ENCODE measurements around the gene CD200. TPM values are rescaled to one million over a fixed set of nuclear protein-coding genes. Genes with fewer than 3 reads are reported as not detected.

Gene CD200
- total RNA-seq, 1 experiment from 2014 or later = not detected

DNA sequence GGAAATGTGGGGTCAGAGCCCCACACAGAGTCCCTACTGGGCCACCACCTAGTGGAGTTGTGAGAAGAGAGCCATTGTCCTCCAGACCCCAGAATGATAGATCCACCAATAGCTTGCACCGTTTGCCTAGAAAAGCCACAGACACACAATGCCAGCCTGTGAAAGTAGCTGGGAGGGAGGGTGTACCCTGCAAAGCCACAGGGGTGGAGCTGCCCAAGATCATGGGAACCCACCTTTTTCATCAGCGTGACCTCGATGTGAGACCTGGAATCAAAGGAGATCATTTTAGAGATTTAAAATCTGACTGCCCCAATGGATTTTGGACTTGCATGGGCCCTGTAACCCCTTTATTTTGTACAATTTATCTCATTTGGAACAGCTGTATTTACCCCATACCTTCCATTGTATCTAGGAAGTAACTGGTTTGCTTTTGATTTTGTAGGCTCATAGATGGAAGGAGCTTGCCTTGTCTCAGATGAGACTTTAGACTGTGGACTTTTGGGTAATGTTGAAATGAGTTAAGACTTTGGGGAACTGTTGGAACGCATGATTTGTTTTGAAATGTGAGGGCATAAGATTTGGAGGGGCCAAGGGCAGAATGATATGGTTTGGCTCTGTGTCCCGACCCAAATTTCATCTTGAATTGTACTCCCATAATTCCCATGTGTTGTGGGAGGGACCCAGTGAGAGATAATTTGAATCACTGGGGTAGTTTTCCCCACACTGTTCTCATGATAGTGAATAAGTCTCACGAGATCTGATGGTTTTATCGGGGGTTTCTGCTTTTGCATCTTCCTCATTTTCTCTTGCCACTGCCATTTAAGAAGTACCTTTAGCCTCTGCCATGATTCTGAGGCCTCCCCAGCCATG is 49.0 kb downstream of the CD200 start:
- Mint-ChIP-seq H3K27ac (ENCODE audit: low read depth, unreplicated experiment) (no peak overlapping the region), H3K36me3 (ENCODE audit: insufficient read depth, unreplicated experiment) (no peaks in the 10 kb centered on the region), H3K4me3 (ENCODE audit: unreplicated experiment) (no peak overlapping the region), H3K9me3 (ENCODE audit: unreplicated experiment) (no peaks in the 10 kb centered on the region), H3K4me1 (ENCODE audit: insufficient read depth, unreplicated experiment) (peaks cover 28% of the 10 kb centered on the region), H3K27me3 (ENCODE audit: insufficient read depth, unreplicated experiment) (no peaks in the 10 kb centered on the region)
- ChIA-PET CTCF (no interaction called here), POLR2A (no interaction called here)
- DNase-seq (ENCODE audit: unreplicated experiment) = no peak
- no peak for TF ChIP-seq CTCF (IDR thresholded peaks at IDR 0.05; ENCODE audit: unreplicated experiment)
- BruUV-seq (replicated peaks) = no TSS peak
- intact Hi-C loops (cut with micrococcal nuclease) = no loop called here

DNA sequence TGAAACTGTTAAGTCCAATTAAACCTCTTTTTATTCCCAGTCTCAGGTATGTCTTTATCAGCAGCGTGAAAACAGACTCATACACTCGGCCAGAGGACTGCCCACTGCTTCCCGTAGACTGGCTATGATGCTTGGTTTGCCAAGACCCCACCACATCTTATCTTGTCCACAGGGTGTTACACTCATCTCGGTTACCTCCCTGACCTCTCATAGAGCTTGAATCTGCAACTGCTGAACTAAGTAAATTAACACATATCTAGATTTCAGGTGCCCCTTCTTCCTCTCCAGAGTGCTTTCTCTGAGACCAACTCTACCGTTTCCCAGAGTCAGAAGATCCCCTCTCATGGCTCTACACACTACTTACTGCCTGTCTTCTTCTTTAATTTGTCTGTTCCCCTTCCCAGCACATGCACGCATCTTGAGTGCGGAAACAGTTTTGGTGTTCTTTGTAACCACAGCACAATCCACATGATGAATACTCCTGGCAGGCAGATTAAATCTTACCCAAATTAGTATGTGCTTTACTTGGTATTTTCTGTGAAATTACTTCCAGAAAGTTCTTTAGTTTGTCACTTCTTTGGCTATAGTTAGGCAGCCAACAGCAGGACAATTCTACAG is 49.7 kb downstream of the CD200 start:
- Mint-ChIP-seq H3K4me3 (ENCODE audit: unreplicated experiment) (no peak overlapping the region), H3K36me3 (ENCODE audit: insufficient read depth, unreplicated experiment) (no peaks in the 10 kb centered on the region), H3K9me3 (ENCODE audit: unreplicated experiment) (no peaks in the 10 kb centered on the region), H3K27me3 (ENCODE audit: insufficient read depth, unreplicated experiment) (no peaks in the 10 kb centered on the region), H3K4me1 (ENCODE audit: insufficient read depth, unreplicated experiment) (peaks cover 20% of the 10 kb centered on the region), H3K27ac (ENCODE audit: low read depth, unreplicated experiment) (no peak overlapping the region)
- DNase-seq (ENCODE audit: unreplicated experiment) = no peak
- intact Hi-C loops (cut with micrococcal nuclease) = no loop called here
- POLR2A ChIA-PET = no interaction called here
- CTCF ChIA-PET = no interaction called here
- BruUV-seq (replicated peaks) = no TSS peak
- TF ChIP-seq CTCF (IDR thresholded peaks at IDR 0.05; ENCODE audit: unreplicated experiment) = no peak

GRCh38 chr3:112384769-112385168 is 51.8 kb downstream of the CD200 start:
- CTCF ChIA-PET = no interaction called here
- Mint-ChIP-seq H3K4me3 (ENCODE audit: unreplicated experiment) (no peak overlapping the region), H3K27me3 (ENCODE audit: insufficient read depth, unreplicated experiment) (no peaks in the 10 kb centered on the region), H3K4me1 (ENCODE audit: insufficient read depth, unreplicated experiment) (peaks cover 7% of the 10 kb centered on the region), H3K36me3 (ENCODE audit: insufficient read depth, unreplicated experiment) (no peaks in the 10 kb centered on the region), H3K9me3 (ENCODE audit: unreplicated experiment) (no peaks in the 10 kb centered on the region), H3K27ac (ENCODE audit: low read depth, unreplicated experiment) (no peak overlapping the region)
- intact Hi-C loops (cut with micrococcal nuclease) = no loop called here
- DNase-seq (ENCODE audit: unreplicated experiment) = no peak
- no TSS peak for BruUV-seq (replicated peaks)
- POLR2A ChIA-PET = no interaction called here
- no peak for TF ChIP-seq CTCF (IDR thresholded peaks at IDR 0.05; ENCODE audit: unreplicated experiment)

- TF ChIP-seq CTCF (IDR thresholded peaks at IDR 0.05; ENCODE audit: unreplicated experiment) = no peak
- BruUV-seq (replicated peaks) = no TSS peak
- POLR2A ChIA-PET = no interaction called here
- Mint-ChIP-seq H3K27ac (ENCODE audit: low read depth, unreplicated experiment) (no peak overlapping the region), H3K36me3 (ENCODE audit: insufficient read depth, unreplicated experiment) (no peaks in the 10 kb centered on the region), H3K9me3 (ENCODE audit: unreplicated experiment) (no peaks in the 10 kb centered on the region), H3K27me3 (ENCODE audit: insufficient read depth, unreplicated experiment) (no peaks in the 10 kb centered on the region), H3K4me3 (ENCODE audit: unreplicated experiment) (no peak overlapping the region), H3K4me1 (ENCODE audit: insufficient read depth, unreplicated experiment) (peaks cover 24% of the 10 kb centered on the region)
- no peak for DNase-seq (ENCODE audit: unreplicated experiment)
- CTCF ChIA-PET = no interaction called here
- intact Hi-C loops (cut with micrococcal nuclease) = no loop called here
These were observed 56.0 kb downstream of the CD200 start for GRCh38 chr3:112388972-112389371.

All from MCF 10A (cell line).